Stimulated activated CD8-positive, alpha-beta memory T cell treated with anti-CD3 and anti-CD28 coated beads, Interleukin-15, amount 100 ng/mL, for 48 hours (primary cell): Measurements from ENCODE around the gene ZNF771.

ENCODE experiments used
- DNase-seq, 2 donors: peaks; one replicate each; pipeline ENCODE4 v3.0.0-alpha.2; 2020; ENCODE audit warnings: low read depth in 2 of 2

ZNF771 gene

DNA sequence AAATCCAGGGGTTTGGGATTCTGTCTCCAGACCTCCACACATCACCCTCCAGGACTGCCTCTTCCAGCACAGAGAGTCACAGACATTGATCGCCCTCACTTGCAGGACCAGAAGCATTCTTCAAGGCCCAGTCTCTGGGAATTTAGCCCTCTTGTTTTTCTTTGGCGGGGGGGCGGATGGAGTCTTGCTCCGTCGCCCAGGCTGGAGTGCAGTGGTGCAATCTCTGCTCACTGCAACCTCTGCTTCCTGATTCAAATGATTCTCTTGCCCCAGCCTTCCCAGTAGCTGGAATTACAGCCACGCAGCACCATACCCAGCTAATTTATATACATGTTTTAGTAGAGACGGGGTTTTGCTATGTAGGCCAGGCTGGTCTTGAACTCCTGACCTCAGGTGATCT is 56.7 kb downstream of the ZNF771 start:
- DNase-seq: no peak
